Activated CD4-positive, CD25-positive, alpha-beta regulatory T cell treated with anti-CD3 and anti-CD28 coated beads, Interleukin-2, amount 50 U/mL, for 24 hours (primary cell): Measurements from ENCODE around the gene FOXA3.
"Not testable (repeated sequence)": the region's sequence is repeated elsewhere in the genome, so short reads cannot be mapped to it uniquely, and the experiment has no call there.

Experiments
- ATAC-seq, 2 donors: fragments of 150-1000 bp; cut with Tn5 transposase; one replicate each; pipeline ENCODE4 v1.10.0; 2021; ENCODE audit warnings: mild to moderate bottlenecking in 1 of 2, moderate library complexity in 1 of 2

FOXA3 gene

GRCh38 chr19:45828523-45828922 lies 35.6 kb upstream of the FOXA3 start:
- ATAC-seq, result no peak

- ATAC-seq, result no peak
These were observed 35.2 kb upstream of the FOXA3 start for GRCh38 chr19:45828945-45829344.

DNA sequence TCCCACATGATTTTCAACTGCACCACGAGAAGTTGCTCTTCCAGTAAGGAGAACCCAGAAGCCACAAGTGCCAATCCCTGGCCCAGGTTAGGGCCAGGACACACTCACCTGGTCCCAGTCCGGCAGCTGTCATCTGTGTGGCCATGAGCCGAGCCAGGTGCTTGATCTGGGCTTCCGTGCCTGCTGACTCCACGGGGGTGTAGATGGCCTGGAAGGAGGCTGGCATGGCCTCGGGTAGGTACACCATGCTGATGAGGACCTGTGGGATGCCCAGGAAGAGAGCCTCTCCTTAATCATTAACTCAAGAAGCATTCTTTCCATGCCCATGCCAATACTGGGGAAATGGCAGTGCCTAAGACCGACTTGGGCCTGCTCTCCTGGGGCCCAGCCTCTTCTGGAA lies 29.2 kb upstream of the FOXA3 start:
- no peak for ATAC-seq

DNA sequence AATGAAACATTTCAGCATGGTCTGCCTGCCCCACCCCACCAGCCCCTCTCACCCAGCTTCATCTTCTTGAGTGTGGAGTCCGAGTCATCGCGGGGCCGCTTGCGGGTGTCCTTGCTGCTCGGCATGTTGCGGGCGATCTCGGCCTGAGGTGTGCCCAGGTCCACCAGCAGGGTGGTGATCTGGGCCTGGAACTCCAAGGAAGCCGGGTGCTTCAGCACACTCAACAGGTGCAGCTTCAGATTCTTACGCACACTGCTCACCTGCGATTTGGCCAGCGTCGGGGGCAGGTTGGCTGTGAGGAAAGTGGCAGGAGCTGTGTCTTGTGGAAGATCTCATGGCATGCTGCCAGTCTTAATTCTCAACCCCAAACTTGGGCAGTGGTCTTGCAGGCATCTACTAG lies 21.9 kb upstream of the FOXA3 start:
- ATAC-seq, result no peak

- no peak for ATAC-seq
These were observed 16.5 kb upstream of the FOXA3 start for GRCh38 chr19:45847663-45848062.

DNA sequence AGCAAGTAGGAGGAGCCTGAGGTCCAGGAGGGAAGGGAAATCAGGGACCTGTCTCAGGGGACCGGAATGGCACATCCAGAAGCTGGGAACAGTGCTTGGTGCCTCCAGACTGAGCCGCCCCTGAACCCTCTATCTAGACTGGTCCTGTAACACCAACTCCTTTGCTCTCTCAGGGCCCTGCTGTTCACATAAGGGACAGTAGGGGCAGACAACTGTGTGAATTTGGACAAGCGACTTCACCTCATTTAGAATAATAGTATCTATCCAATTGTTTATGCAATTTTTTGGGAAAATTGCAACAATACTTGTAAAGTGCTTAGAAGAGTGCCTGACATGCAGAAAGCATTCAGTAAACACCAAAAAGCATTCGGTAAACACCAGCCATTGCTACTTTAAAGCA lies 15.2 kb upstream of the FOXA3 start:
- no peak for ATAC-seq

- ATAC-seq, result no peak
These were observed 11.9 kb upstream of the FOXA3 start for GRCh38 chr19:45852145-45852750.

DNA sequence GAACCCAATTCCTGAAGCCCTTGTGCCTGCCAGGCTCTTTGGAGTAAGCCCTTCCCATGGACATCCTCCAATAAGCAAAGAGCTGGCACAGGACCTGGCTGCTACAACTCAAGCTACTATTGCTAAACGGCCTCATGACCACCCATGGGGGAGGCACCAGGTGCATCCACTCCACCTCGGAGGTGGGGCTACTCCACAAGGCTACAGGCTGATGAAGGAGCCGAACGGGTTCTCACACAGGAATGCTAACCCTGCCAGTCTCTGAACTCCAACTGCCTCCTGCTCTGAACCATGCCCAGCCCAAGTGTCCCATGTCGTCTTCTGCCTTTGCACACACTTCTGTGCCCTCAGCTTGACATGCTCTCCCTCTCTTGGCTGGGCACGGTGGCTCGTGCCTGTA lies 11.1 kb upstream of the FOXA3 start:
- ATAC-seq, result no peak

GRCh38 chr19:45854167-45854778 lies 9.9 kb upstream of the FOXA3 start:
- no peak for ATAC-seq

DNA sequence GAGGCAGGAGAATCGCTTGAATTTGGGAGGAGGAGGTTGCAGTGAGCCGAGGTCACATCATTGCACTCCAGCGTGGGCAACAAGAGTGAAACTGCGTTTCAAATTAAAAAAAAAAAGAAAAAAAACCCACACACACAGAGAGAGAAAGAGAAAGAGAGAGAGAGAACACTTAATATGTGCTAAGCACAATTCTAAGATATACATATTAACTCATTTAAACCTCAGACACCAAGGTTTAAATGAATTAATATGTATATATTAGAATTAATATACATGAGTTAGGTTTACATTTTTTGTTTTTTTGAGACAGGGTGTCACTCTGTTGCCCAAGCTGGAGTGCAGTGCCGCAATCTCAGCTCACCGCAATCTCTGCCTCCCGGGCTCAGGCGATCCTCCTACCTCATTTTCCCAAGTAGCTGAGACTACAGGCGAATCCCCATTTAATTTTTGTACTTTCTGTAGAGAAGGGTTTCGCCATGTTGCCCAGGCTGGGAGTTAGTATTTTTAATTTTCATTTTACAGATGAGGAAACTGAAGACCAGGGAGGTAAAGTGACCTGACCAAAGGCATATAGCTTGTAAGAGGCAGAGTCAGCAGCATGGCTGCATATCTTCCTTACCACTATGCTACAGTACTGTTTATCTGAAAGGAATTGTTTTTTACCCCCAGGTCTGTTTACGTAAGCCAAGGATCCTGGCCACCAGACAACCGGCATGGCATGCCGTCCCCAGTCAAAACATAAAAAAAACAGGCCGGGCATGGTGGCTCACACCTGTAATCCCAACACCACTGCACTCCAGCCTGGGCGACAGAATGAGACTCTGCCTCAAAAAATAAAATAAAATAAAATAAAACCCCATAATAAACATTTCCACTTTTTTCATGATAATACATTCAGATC lies 3.5 kb upstream of the FOXA3 start:
- no peak for ATAC-seq

- no peak for ATAC-seq
These were observed 1.9 kb upstream of the FOXA3 start for GRCh38 chr19:45862271-45862563.

DNA sequence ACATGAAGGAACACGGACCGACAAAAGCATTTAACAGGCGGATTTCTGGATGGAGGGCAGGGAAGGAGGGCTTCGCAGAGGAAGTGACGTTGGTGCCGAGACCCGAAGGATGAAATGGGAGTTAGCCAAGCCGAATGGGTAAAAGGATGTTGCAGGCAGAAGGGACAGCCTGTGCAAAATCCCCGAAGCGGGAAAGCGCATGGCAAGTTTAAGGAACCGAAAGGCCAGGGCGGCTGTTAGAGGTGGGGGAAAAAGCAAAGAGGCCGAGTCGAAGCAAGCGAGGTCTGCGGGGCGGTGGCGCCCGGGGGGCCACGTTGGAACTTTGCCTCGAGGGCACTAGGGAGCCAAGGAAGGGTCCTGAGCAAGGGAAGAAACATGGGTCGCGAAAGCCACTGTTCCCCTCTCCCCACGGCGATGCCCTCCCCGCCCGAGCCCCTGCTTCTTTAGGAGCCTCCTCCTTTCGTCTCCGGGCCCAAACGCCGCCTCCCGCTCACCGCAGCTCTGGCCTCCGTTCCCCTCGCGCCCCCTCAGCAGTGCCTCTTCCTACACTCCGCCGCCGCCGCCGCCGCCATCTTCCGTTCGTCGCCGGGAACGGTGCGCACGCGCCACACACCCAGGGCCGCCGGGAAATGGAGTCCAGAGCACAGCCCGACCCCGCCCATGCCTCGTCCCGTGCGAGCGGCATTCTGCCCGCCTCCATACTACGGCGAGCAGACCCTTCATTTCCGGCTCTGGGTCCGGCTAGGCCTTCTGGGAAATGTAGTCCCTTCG lies 1.4 kb upstream of the FOXA3 start, which contains the start of gene SYMPK:
Gene SYMPK (minus strand): TSS at position 584 of the 771 bp plus-strand sequence. CDS start 8,652 bp downstream, outside the sequence.
- peak; percentile 96 to 97 for ATAC-seq

- ATAC-seq, result no peak
These were observed 739 bp upstream of the FOXA3 start for GRCh38 chr19:45863335-45863839.

GRCh38 chr19:45864629-45865082 lies 530 bp downstream of the FOXA3 start:
- no peak for ATAC-seq

DNA sequence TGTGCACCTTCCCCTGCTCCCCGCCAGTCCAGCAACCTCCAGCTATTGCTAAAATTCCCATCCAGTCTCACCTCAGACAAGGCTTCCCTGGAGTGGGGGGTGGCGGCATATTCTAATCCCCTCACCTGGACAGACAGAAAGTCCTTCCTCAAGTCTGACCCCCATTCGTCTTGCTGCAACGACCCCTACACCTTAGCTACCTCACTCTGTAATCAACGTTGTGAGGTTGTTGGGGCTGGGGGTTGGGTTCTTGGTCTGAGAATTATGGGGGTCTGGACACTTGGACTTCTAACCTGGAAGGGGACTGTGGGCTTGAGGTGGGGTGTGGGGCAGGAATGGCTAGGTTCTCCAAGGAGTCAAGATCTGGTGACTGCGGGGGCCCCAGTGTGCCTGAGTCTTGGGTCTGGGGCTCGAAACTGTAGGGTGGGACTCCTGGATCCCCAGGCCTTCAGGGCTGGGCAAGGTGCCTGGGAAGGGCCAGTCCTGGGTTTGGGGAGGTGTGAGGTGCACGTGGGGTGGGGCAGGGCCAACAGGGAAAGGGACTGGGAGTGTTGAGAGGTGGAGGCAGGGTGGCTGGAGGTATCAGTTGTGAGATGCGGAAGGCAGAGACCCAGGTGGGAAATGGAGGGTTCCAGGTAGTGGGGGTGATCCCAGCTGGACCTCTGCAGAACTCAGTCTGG lies 1.3 kb downstream of the FOXA3 start:
- ATAC-seq, result no peak

- ATAC-seq, result no peak
These were observed 2.5 kb downstream of the FOXA3 start for GRCh38 chr19:45866400-45867176.

GRCh38 chr19:45867241-45867640 lies 3.1 kb downstream of the FOXA3 start:
- not testable (repeated sequence) for ATAC-seq

- no peak for ATAC-seq
These were observed 6.7 kb downstream of the FOXA3 start for GRCh38 chr19:45870798-45871197.

- ATAC-seq, result no peak
These were observed 8.2 kb downstream of the FOXA3 start for GRCh38 chr19:45872095-45872919.

- no peak for ATAC-seq
These were observed 9.2 kb downstream of the FOXA3 start for GRCh38 chr19:45873219-45873772.
